HG02885 (cell line): ENCODE results near the gene NCOA7.

Source experiments
- ATAC-seq: cut with Tn5 transposase; IDR thresholded peaks from one replicate; pipeline ENCODE4 v1.9.1; 2021; ENCODE audit warnings: mild to moderate bottlenecking; ENCODE audit not compliant: unreplicated experiment, poor library complexity

NCOA7 gene

DNA sequence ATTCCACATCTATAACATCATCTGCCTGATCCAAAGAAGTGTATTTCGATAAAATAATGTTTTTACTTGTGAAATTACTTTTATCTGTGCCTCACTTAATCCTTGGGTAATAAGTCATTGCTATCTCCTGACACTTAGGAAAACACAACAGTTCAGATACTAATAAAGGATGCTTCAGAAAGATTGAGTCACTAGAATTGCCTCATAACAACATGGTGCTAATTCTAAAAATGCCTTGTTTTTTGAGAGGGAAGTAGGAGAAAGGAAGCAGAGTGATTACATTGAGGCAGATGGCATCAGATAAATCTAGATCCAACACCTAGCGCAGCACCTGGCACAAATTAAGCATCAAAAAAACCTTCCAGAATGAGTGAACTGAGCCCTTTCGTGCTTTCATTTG, 69.0 kb downstream of the NCOA7 start:
- ATAC-seq = no peak

DNA sequence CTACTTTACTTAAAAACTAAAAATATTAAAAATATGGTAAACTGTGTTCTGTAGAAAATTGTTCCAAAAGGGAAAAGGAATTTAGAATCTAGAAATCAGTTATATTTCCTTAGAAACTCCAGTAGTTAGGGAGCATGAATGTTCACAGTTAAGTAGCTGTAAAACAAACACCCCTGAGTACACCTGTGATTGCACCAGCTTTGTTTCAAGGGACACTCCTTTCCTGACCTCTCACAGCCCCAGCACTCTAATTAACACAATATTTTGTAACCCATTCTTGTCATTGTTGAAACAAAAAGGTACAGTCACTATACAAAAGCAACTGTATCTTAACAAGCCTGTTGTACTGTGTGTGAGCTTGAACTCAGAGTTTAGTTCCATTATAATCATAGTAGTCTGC, 72.3 kb downstream of the NCOA7 start:
- ATAC-seq = no peak

GRCh38 chr6:125865015-125865414, 74.3 kb downstream of the NCOA7 start:
- no peak for ATAC-seq

GRCh38 chr6:125866433-125866832, 75.7 kb downstream of the NCOA7 start:
- no peak for ATAC-seq

DNA sequence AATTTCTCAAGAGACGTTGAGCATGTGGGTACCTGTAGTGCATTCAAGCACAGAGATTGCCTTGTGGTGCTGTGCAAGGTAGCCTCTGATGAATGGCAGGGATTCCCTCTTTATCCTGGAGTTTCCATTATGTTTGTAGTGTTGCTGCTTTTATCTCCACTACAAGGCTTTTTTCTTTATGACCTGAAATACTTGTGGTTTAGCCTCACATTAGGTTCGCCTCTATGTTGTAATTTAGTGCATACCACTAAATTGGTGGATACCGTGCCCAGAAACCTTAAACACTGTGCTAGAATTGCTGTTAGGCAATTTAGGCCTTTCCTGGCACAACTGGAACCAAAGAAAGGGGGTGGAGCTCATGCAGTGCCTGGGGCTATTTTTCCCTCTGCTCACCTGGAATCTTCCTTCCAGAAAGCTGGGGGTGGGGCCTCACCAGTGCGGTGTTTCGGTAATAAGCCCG, 76.8 kb downstream of the NCOA7 start:
- no peak for ATAC-seq

DNA sequence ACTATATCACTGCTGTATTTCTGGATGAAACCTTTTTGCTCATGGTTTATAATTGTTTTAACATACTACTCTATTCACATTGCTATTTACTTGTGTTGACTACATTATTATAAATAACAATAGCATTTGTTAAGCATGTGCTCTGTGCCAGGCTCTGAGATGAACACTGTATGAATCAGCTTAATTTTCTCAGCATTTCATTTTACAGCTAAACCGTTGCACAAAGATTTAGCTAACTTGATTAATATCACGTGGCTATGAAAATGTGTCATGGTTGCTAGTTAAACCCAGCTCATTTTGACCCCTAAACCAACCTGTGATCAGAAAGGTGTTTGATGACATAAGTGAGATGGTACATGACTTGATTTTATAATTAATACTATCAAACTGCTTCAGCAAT, 77.5 kb downstream of the NCOA7 start:
- no peak for ATAC-seq

- ATAC-seq = no peak
Measured at GRCh38 chr6:125868678-125869395, 78.1 kb downstream of the NCOA7 start.

- ATAC-seq = no peak
Measured at GRCh38 chr6:125869427-125869826, 78.7 kb downstream of the NCOA7 start.

DNA sequence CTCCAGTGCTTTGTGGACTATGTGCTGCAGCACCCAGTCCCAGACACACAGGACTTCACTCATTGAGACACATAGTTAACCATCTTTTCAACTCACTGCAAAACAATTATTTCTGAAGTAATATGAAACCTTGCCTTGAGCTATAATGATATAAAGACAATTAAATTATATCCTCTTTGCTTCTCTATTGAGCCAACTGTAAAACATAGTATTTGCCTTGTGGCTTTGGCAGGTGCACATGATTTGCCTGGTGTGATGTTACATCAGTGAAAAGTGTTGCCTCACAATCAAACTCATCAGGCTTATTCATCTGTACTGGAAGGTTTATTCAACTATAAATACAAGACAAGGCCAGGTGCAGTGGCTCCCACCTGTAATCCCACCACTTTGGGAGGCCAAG, 80.6 kb downstream of the NCOA7 start:
- ATAC-seq = no peak

GRCh38 chr6:125872259-125872921, 81.6 kb downstream of the NCOA7 start:
- no peak for ATAC-seq

- ATAC-seq = no peak
Measured at GRCh38 chr6:125882243-125882642, 91.5 kb downstream of the NCOA7 start.

DNA sequence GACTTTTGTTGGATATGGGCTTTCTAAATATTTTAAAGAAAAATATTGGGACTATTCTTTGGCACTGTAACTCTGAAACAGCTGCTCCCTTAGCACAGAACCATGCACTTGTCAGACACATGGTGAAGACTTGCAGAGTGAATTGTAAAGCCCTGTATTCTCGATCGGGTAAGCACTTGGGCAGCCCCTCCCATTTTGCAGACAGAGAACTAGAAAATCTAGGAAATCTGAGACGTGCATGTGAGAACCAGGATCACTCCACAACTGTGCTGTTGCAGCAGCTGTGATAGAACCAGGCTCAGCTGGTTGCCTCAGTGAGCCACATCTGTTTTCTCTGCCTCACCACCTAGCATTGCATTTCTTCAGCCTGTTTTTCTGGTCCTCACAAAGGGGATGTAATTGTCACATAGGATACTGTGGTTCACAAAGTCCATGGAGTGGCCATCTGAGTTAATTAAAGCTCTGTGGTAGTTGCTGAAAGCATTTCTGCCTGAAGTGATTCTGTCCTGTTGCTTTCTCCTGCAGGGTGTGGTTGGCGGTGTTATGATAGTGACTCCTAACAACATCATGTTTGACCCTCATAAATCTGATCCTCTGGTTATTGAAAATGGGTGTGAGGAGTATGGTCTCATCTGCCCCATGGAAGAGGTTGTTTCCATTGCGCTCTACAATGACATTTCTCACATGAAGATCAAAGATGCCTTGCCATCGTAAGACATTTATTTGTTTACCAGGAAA, 94.0 kb downstream of the NCOA7 start:
- ATAC-seq = no peak

DNA sequence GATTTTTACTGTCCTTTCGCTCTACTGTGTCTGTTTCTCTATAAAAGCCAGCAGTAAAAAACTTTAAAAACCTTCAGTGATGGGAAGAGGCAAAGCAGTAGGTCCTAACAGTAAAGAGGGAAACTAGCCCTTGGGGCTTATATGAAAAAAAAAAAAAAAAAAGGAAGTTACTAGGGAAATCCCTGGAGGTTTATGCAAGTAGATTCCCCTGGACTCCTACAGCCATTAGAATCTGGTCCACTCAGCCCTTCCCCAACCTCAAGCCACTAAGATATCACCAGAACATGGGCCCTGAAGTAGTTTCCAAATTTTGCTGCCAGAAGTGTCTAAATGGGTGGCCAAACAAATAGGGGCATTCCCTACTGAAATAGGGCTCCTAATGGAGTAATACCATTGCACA, 95.3 kb downstream of the NCOA7 start:
- no peak for ATAC-seq

- no peak for ATAC-seq
Measured at GRCh38 chr6:125886914-125887313, 96.2 kb downstream of the NCOA7 start.

GRCh38 chr6:125887372-125887771, 96.6 kb downstream of the NCOA7 start:
- ATAC-seq = no peak

DNA sequence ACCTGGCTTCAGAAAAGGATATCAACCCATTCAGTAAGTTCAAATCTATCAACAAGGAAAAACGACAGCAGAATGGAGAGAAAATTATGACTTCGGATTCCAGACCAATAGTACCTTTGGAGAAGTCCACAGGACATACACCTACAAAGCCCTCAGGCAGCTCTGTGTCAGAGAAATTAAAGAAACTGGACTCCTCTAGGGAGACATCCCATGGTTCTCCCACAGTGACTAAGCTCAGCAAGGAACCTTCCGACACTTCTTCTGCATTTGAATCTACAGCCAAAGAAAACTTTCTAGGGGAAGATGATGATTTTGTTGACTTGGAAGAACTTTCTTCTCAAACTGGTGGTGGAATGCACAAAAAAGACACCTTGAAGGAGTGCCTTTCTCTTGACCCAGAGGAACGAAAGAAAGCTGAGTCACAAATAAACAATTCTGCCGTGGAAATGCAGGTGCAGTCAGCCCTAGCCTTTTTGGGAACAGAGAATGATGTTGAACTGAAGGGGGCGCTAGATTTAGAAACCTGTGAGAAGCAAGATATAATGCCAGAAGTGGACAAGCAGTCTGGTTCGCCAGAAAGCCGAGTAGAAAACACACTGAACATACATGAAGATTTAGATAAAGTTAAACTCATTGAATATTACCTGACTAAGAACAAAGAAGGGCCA, 98.4 kb downstream of the NCOA7 start:
- ATAC-seq = no peak

- no peak for ATAC-seq
Measured at GRCh38 chr6:125899726-125900182, 109.0 kb downstream of the NCOA7 start.

DNA sequence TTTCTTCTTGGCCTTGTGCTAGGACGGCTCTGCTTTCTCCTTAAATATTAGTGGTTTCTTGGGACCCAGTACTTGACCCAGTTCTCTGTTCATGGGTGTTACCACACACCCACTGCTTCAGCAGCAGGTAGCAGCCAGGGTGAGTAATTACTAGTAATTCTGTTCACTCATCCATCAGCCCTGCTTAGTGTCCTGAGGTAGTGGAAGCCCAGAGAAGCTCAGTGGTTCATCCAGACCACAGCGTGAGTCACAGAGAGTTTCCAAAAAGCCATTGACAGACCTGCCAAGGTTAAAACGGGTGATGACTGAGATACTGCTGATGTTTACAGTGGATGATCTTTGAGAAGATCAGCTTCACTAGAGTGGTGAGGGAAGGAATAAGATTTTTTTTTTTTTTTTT, 114.1 kb downstream of the NCOA7 start:
- peak; percentile 87 for ATAC-seq

DNA sequence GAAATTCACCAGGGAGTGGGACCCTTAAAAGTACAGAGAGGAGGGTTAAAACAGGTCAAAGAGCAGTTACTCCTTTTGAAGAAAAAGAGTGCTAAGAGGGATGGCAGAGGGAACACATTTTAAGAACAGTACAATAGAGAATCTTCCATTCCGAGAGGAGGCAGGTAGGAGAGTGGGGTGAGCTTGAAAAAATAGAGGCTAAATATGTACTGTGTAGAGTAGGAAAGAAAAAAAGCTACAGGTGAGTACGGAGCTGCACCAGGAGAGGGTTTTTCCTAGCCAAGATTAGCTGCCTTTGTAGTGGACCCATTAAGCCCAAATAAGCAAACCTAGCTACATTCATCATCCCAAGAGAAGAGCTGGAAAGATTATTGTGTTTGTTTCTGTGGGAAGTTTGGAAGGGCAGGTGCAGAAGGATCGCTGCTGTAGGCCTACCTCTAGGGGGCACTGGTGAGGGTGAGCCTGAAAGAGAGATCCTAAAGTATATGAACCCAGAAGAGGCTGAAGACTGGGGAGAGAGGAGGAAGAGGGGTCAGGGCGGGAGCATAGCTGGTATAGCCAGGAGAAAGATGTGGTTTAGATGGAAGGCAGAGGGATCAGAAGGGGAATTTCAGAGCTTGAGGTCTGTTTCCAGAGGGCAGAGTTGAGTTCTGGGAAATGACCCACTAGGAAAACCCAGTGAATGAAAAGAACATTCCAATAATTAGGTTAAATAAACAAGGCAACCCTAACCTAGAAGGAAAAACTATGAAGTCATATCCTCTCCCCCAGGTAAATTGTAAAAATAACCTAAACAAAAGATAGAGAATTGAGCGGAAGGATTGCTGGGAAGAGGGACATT, 115.6 kb downstream of the NCOA7 start:
- ATAC-seq = peak; percentile 35

DNA sequence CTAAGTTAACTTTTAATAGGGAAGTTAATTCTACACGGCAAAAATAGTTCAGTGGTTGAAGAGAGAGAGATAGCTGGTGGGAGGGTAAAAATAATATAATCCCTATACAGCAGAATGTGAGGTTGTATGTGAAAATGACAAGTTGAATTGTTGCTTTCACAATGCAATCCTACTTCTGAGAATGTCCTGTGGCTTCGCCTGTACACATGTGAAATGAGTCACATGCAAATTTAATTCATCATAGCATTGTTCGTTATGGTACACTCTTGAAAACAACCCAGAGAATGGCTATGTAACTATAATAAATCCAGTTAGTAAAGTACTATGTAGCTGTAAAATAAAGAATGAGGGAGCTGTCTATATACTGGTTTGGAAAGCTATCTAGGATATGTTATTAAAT, 119.8 kb downstream of the NCOA7 start:
- peak; percentile 99 for ATAC-seq
